Measurements from ENCODE around the gene SF3A2. TPM values are rescaled to one million over a fixed set of nuclear protein-coding genes. Genes with fewer than 3 reads are reported as not detected.

The SF3A2 gene
- total RNA-seq, 1 donor, result 27.9 TPM

DNA sequence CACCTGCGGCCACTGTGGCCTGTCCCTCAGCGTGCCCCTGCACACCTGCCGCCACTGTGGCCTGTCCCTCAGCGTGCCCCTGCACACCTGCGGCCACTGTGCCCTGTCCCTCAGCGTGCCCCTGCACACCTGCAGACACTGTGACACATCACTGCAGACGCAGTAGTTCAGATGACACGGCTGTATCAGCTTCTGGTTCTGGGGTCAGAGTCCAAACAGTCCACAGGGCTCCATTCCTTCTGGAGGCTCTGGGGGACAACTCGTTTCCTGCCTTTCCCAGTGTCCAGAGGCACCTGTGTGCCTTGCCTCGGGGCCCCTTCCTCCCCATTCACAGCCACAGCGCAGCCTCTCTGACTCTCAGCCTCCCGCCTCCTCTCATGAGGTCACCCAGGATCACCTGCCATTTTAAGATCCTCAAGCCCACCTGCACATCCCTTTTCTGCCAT is 5.5 kb downstream of the SF3A2 start:
- H2AFZ ChIP-seq (ENCODE audit: low read length), result no peak overlapping the region
- H4K20me1 ChIP-seq (ENCODE audit: insufficient read depth, low read length), result peaks cover 76% of the 10 kb centered on the region
- H3K4me3 ChIP-seq (ENCODE audit: insufficient read depth, low read length), result no peak overlapping the region
- peaks cover 50% of the 10 kb centered on the region for H3K36me3 ChIP-seq (ENCODE audit: insufficient read depth, low read length)
- no peak overlapping the region for H3K4me2 ChIP-seq (ENCODE audit: insufficient read depth, low read length)
- TF ChIP-seq, protein P1, sequence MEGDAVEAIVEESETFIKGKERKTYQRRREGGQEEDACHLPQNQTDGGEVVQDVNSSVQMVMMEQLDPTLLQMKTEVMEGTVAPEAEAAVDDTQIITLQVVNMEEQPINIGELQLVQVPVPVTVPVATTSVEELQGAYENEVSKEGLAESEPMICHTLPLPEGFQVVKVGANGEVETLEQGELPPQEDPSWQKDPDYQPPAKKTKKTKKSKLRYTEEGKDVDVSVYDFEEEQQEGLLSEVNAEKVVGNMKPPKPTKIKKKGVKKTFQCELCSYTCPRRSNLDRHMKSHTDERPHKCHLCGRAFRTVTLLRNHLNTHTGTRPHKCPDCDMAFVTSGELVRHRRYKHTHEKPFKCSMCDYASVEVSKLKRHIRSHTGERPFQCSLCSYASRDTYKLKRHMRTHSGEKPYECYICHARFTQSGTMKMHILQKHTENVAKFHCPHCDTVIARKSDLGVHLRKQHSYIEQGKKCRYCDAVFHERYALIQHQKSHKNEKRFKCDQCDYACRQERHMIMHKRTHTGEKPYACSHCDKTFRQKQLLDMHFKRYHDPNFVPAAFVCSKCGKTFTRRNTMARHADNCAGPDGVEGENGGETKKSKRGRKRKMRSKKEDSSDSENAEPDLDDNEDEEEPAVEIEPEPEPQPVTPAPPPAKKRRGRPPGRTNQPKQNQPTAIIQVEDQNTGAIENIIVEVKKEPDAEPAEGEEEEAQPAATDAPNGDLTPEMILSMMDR (IDR thresholded peaks at IDR 0.05; ENCODE audit: extremely low read depth, low read depth, low read length), result no peak
- H3K27me3 ChIP-seq (ENCODE audit: insufficient read depth, low read length), result no peaks in the 10 kb centered on the region
- H3K9me3 ChIP-seq (ENCODE audit: low read depth, low read length), result no peaks in the 10 kb centered on the region
- H3K79me2 ChIP-seq (ENCODE audit: insufficient read depth, low read length), result peaks cover 89% of the 10 kb centered on the region
- H3K4me1 ChIP-seq (ENCODE audit: insufficient read depth, low read length), result peaks cover 38% of the 10 kb centered on the region
- H3K27ac ChIP-seq (ENCODE audit: low read depth, low read length), result no peak overlapping the region
- no peak for DNase-seq (ENCODE audit: insufficient read length, low spot score, missing footprints)

DNA sequence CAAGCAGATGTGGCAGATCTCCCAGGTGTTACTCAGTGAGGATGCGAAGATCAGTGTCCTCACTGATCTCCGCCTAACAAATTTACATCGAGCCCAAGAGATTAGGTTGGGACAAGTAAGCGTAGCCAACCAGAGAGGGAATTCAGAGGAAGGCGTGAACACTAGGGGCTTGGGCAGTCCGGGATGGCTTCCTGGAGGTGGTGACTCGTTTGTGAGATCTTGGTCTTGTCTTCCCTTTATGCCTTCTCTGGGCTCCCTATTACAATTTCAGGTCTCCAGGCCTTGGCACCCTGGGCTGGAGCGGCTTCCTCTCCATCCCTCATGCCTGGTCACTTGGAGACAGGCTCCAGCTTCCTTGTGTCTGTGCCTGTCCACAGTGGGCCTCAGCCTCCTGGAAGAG is 6.2 kb downstream of the SF3A2 start:
- H2AFZ ChIP-seq (ENCODE audit: low read length), result no peak overlapping the region
- H3K27me3 ChIP-seq (ENCODE audit: insufficient read depth, low read length), result no peaks in the 10 kb centered on the region
- H3K4me1 ChIP-seq (ENCODE audit: insufficient read depth, low read length), result peaks cover 32% of the 10 kb centered on the region
- TF ChIP-seq, protein P1 (IDR thresholded peaks at IDR 0.05; ENCODE audit: extremely low read depth, low read depth, low read length), result no peak
- H4K20me1 ChIP-seq (ENCODE audit: insufficient read depth, low read length), result peaks cover 74% of the 10 kb centered on the region
- H3K27ac ChIP-seq (ENCODE audit: low read depth, low read length), result no peak overlapping the region
- no peaks in the 10 kb centered on the region for H3K9me3 ChIP-seq (ENCODE audit: low read depth, low read length)
- no peak overlapping the region for H3K4me3 ChIP-seq (ENCODE audit: insufficient read depth, low read length)
- peaks cover 82% of the 10 kb centered on the region for H3K79me2 ChIP-seq (ENCODE audit: insufficient read depth, low read length)
- no peak for DNase-seq (ENCODE audit: insufficient read length, low spot score, missing footprints)
- peaks cover 52% of the 10 kb centered on the region for H3K36me3 ChIP-seq (ENCODE audit: insufficient read depth, low read length)
- no peak overlapping the region for H3K4me2 ChIP-seq (ENCODE audit: insufficient read depth, low read length)

DNA sequence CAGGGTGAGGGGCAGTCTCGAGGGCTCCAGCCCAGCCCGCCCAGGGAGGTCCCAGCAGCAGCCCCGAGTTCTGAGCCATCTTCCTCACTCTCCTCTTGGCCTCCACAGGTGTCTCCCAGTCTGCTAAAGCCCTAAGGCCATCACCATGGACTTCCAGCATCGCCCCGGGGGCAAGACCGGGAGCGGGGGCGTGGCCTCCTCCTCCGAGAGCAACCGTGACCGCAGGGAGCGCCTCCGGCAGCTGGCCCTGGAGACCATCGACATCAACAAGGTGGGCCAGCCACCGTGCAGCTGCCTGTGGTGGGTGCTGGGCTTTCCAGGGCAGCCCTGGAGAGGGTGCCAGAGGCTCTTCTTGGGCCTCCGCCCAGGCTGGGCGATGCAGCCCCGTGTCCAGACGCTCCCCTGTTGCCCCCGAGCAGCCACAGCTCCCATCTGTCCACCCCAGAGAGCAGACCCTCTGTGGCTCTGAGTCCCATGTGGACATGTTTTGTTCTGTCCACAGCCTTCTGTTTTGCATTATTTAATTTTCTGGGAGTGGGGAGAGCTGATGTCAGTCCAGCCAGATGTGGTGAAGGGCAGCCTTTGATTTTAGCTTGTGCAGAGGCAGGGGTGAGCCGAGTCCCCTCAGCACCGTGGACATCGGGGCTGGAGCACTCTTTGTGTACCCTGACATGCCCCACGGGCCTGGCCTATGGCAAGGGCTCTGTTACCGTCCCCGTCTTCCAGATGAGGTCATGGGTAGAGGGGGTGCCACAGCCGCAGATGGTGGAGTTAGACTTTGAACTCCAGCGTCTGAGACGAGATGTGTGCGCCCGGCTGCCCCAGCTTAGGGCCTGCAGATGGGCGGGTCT is 6.9 kb downstream of the SF3A2 start:
- no peak for DNase-seq (ENCODE audit: insufficient read length, low spot score, missing footprints)
- H3K4me2 ChIP-seq (ENCODE audit: insufficient read depth, low read length), result no peak overlapping the region
- H3K36me3 ChIP-seq (ENCODE audit: insufficient read depth, low read length), result peaks cover 46% of the 10 kb centered on the region
- no peak overlapping the region for H2AFZ ChIP-seq (ENCODE audit: low read length)
- H3K4me3 ChIP-seq (ENCODE audit: insufficient read depth, low read length), result no peak overlapping the region
- no peak overlapping the region for H3K27ac ChIP-seq (ENCODE audit: low read depth, low read length)
- peaks cover 25% of the 10 kb centered on the region for H3K4me1 ChIP-seq (ENCODE audit: insufficient read depth, low read length)
- TF ChIP-seq, protein P1 (IDR thresholded peaks at IDR 0.05; ENCODE audit: extremely low read depth, low read depth, low read length), result no peak
- no peaks in the 10 kb centered on the region for H3K27me3 ChIP-seq (ENCODE audit: insufficient read depth, low read length)
- peaks cover 75% of the 10 kb centered on the region for H3K79me2 ChIP-seq (ENCODE audit: insufficient read depth, low read length)
- peaks cover 74% of the 10 kb centered on the region for H4K20me1 ChIP-seq (ENCODE audit: insufficient read depth, low read length)
- H3K9me3 ChIP-seq (ENCODE audit: low read depth, low read length), result no peaks in the 10 kb centered on the region

DNA sequence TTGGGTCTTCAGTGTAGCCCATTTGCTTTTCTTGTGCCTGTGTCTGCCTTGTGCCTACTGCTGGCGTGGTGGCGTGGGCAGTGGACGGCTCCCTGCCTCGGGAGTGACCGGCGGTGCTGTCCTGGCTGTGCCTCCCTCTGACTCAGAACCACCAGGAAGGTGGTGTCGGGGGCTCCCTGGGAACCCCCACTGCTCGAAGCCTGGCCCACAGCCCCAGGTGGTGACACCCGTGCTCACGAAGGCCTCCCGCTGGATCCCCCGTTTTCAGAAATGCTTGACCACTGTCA is 7.4 kb downstream of the SF3A2 start:
- Histone ChIP-seq H3K9me3 (ENCODE audit: low read depth, low read length) (no peaks in the 10 kb centered on the region), H3K36me3 (ENCODE audit: insufficient read depth, low read length) (peaks cover 46% of the 10 kb centered on the region), H3K4me2 (ENCODE audit: insufficient read depth, low read length) (no peak overlapping the region), H3K4me3 (ENCODE audit: insufficient read depth, low read length) (no peak overlapping the region), H3K27ac (ENCODE audit: low read depth, low read length) (no peak overlapping the region), H3K4me1 (ENCODE audit: insufficient read depth, low read length) (peaks cover 19% of the 10 kb centered on the region), H3K79me2 (ENCODE audit: insufficient read depth, low read length) (peaks cover 69% of the 10 kb centered on the region), H4K20me1 (ENCODE audit: insufficient read depth, low read length) (peaks cover 80% of the 10 kb centered on the region), H2AFZ (ENCODE audit: low read length) (no peak overlapping the region), H3K27me3 (ENCODE audit: insufficient read depth, low read length) (no peaks in the 10 kb centered on the region)
- DNase-seq (ENCODE audit: insufficient read length, low spot score, missing footprints), result no peak
- TF ChIP-seq, protein P1 (IDR thresholded peaks at IDR 0.05; ENCODE audit: extremely low read depth, low read depth, low read length), result no peak

Measured in osteoblast (primary cell).